Measurements from ENCODE around the gene ADAR.

The ADAR gene

DNA sequence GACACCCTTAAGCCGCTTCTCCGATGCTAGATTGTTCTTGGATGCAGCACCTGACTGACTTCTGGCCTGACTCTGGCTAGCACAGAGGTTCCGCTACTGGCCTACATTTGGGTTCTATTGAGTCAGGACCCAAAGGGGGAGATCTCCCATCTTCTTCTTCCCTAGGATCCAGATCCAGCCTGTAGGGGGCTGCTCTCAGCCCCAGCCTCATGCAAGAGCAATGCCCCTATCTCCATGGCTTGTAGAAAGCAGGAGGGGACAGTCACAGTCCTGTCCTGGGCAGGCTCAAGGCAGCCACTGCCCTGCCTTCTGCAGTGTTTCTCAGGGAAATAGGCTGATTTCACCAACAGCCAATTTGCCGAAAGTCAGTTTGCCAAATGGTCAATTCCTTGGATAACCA, 6.3 kb upstream of the ADAR start:
- H3K36me3 ChIP-seq (ENCODE audit: insufficient read depth, low read length), result no peaks in the 10 kb centered on the region
- WGBS, result 94% methylated on average over 4 of the region's 4 CpGs
- no peak overlapping the region for H3K9ac ChIP-seq (ENCODE audit: low read depth, low read length)
- no peaks in the 10 kb centered on the region for H3K9me3 ChIP-seq (ENCODE audit: insufficient read depth, low read depth, low read length)
- H3K4me3 ChIP-seq (ENCODE audit: low read length), result no peak overlapping the region
- no peaks in the 10 kb centered on the region for H3K27me3 ChIP-seq (ENCODE audit: insufficient read depth, low read length)
- peaks cover 48% of the 10 kb centered on the region for H3K4me1 ChIP-seq (ENCODE audit: insufficient read depth, low read length)
- no peak overlapping the region for H3K27ac ChIP-seq (ENCODE audit: low read depth, low read length)

DNA sequence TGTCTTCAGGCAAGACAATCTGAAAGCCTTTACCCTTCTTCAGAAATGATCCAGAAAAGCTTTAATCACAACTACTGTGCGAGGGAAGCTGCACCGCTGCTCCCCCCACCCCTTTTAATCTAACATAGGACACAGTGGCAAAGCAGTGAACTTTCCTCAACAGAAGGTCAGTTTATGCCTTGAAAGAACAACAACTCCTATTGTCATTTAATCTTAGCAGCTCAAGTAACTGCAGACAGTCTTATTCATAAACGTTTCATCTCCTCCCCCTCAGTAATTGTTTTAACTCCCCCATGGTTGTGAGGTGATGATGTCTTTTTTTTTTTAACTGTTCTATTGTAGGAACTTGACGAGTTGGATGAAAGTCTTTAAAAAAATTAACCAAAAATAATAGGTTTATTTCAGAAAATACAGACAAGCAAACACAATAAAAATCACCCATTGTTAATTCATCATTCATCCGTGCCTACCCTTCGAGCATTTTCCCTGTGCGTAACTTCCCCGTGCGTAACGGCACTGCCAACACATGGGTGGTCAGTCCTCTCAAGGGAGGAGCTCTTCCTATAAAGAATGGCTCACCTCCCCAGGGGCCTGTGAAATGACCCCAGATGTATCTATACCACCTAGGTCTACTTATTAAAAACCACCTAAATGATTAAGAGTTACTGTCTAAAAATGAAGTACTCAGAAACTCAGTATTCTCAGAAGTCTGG, 3.3 kb upstream of the ADAR start:
- WGBS, result 17% methylated on average over 9 of the region's 10 CpGs
- Histone ChIP-seq H3K4me3 (ENCODE audit: low read length) (peak overlapping the region; percentile 29), H3K36me3 (ENCODE audit: insufficient read depth, low read length) (no peaks in the 10 kb centered on the region), H3K9me3 (ENCODE audit: insufficient read depth, low read depth, low read length) (no peaks in the 10 kb centered on the region), H3K27me3 (ENCODE audit: insufficient read depth, low read length) (no peaks in the 10 kb centered on the region), H3K4me1 (ENCODE audit: insufficient read depth, low read length) (peaks cover 47% of the 10 kb centered on the region), H3K27ac (ENCODE audit: low read depth, low read length) (peak overlapping the region; percentile 86; the same call in 1 of the 2 replicates), H3K9ac (ENCODE audit: low read depth, low read length) (0 out of 2 replicates have a peak overlapping the region, but pooled peaks have one; percentile 30)

DNA sequence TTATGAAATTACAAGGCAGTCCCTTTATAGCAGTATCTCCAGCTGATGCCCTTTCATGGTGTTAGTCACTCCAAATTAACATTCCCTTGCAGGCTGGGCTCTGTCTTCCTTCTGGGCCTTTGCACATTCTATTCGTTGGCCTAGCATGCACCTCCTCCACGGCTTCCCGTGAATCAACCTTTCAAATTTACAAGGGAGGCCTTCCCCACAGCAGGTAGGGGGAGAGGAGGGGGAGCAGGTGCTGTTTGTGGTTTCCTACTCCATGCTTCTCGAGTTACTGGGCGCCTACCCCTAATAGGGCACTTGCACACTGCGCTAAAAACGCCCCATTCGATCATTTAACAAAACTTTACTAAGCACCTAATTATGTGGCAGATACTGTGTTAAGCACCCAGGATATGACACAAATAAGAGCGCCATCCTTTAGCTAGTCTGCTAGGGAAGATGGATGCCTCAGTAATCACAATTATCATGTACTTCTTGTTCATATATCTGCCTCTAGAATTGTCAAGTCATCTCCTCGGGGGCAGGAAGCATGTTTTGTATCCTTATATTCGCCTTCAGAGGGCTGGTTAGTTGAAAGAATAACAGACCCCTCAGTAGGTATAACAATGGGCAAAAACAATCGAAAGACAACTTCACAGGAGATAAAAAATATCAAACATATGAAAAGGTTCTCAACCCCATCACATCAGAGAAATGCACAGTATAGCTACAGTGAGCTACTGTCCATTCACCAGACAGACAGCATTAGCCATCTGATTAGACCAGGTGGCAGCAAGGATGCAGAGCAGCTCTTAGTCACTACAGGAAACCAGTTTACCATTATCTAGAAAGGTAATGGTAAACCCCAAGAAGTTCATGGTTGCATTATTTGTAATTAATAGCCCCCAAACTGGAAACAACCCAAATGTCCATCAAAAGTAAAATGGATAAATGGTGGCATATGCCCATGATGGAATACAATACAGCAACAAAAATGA, 1.7 kb upstream of the ADAR start:
- peaks cover 36% of the 10 kb centered on the region for H3K4me1 ChIP-seq (ENCODE audit: insufficient read depth, low read length)
- H3K9me3 ChIP-seq (ENCODE audit: insufficient read depth, low read depth, low read length), result no peaks in the 10 kb centered on the region
- H3K27me3 ChIP-seq (ENCODE audit: insufficient read depth, low read length), result no peaks in the 10 kb centered on the region
- peak overlapping the region; percentile 78 for H3K4me3 ChIP-seq (ENCODE audit: low read length)
- H3K27ac ChIP-seq (ENCODE audit: low read depth, low read length), result peak overlapping the region; percentile 98
- H3K36me3 ChIP-seq (ENCODE audit: insufficient read depth, low read length), result peaks cover 11% of the 10 kb centered on the region
- WGBS, result 25% methylated on average over 11 of the region's 12 CpGs
- H3K9ac ChIP-seq (ENCODE audit: low read depth, low read length), result peak overlapping the region; percentile 59; the same call in 1 of the 2 replicates

DNA sequence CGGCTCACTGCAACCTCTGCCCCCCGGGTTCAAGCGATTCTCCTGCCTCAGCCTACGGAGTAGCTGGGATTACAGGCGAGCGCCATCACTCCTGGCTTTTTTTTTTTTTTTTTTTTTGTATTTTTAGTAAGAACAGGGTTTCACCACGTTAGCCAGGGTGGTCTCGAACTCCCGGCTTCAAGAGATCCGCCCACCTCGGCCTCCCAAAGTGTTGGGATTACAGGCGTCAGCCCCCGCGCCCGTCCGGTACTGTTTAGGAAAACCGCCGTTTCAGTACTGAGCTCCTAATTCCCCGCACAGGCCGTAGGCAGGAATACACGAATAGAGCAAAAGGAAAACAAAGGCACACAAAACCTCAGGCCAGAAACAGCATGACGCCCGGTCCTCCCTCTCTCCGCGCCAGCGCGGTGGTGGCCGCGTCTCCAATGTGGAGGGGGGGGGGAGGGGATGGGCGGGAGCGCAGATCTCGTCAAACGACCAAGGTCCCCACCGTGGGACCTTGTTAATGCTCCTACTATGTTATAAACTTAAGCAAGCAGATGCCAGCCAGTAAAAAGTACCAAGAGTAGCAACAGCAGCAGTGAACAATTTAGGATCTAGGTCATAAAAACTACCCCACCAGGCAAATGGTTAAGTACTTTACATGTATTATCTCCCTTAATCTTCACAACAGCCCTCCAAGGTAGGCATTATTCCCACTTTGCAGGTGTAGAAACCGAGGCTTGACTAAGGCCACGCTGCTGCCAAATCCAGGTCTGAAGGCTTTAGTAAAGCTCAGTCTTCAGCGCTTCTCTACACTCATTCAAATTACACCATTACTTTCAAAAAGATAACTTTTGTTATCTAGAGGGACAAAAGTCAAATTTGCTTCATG, 648 bp upstream of the ADAR start:
- under 1% methylated on average over 25 of the region's 37 CpGs for WGBS
- H3K36me3 ChIP-seq (ENCODE audit: insufficient read depth, low read length), result peaks cover 12% of the 10 kb centered on the region
- H3K4me1 ChIP-seq (ENCODE audit: insufficient read depth, low read length), result peaks cover 38% of the 10 kb centered on the region
- H3K27me3 ChIP-seq (ENCODE audit: insufficient read depth, low read length), result no peaks in the 10 kb centered on the region
- H3K9me3 ChIP-seq (ENCODE audit: insufficient read depth, low read depth, low read length), result no peaks in the 10 kb centered on the region
- peak overlapping the region; percentile 96 for H3K9ac ChIP-seq (ENCODE audit: low read depth, low read length)
- H3K27ac ChIP-seq (ENCODE audit: low read depth, low read length), result peak overlapping the region; percentile 98
- peak overlapping the region; percentile 78 for H3K4me3 ChIP-seq (ENCODE audit: low read length)

DNA sequence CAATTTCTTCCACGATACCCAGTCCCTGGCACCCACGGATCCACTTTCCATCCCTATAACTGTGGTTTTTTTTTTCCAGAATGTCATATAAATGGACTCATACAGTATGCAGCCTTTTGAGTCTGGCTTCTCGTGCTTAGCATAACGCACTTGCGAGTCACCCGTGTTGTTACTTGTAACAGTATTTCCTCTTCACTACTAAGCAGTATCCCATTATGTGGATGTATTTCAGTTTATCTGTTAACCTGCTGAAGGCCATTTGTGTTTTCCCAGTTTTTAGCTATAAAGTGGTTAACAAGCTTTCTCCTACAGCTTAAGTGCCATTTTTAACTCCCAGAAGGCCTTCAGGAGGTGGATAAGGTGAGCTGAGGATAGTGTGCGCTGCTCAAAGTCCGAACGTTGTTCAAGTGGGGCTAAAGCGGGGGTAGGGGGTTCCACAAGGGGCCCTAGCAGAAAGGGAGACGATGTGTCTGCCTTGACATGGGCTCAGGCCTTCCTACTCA, 829 bp downstream of the ADAR start:
- H3K4me1 ChIP-seq (ENCODE audit: insufficient read depth, low read length), result peaks cover 39% of the 10 kb centered on the region
- H3K27ac ChIP-seq (ENCODE audit: low read depth, low read length), result peak overlapping the region; percentile 98
- H3K4me3 ChIP-seq (ENCODE audit: low read length), result peak overlapping the region; percentile 78
- peak overlapping the region; percentile 96 for H3K9ac ChIP-seq (ENCODE audit: low read depth, low read length)
- 13% methylated on average over 11 of the region's 11 CpGs for WGBS
- peaks cover 19% of the 10 kb centered on the region for H3K36me3 ChIP-seq (ENCODE audit: insufficient read depth, low read length)
- H3K27me3 ChIP-seq (ENCODE audit: insufficient read depth, low read length), result no peaks in the 10 kb centered on the region
- no peaks in the 10 kb centered on the region for H3K9me3 ChIP-seq (ENCODE audit: insufficient read depth, low read depth, low read length)

DNA sequence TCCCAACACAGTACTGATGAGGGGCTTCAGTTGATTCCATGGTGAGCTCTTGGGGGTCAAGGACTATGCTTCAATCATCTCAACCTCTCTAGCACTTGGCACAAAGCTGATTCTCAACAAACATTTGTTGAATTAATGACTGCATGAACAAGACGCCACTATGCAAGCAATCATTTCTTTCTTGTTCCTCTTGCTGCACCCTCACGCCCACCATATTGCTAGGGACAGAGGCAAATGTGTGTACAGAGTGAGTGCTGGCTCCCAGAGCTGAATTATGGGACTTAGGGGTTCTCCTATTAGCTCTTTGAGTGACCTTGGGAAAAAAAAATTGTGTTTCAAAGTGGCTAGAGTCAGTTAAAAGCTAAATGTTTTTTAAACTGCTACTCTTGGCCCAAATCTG, 2.5 kb downstream of the ADAR start:
- H3K9ac ChIP-seq (ENCODE audit: low read depth, low read length), result no peak overlapping the region
- no peak overlapping the region for H3K27ac ChIP-seq (ENCODE audit: low read depth, low read length)
- H3K36me3 ChIP-seq (ENCODE audit: insufficient read depth, low read length), result peaks cover 35% of the 10 kb centered on the region
- H3K27me3 ChIP-seq (ENCODE audit: insufficient read depth, low read length), result no peaks in the 10 kb centered on the region
- no peaks in the 10 kb centered on the region for H3K9me3 ChIP-seq (ENCODE audit: insufficient read depth, low read depth, low read length)
- H3K4me3 ChIP-seq (ENCODE audit: low read length), result no peak overlapping the region
- peaks cover 24% of the 10 kb centered on the region for H3K4me1 ChIP-seq (ENCODE audit: insufficient read depth, low read length)
- WGBS, result 93% methylated on average over 2 of the region's 2 CpGs

- Histone ChIP-seq H3K36me3 (ENCODE audit: insufficient read depth, low read length) (peaks cover 54% of the 10 kb centered on the region), H3K9ac (ENCODE audit: low read depth, low read length) (no peak overlapping the region), H3K4me1 (ENCODE audit: insufficient read depth, low read length) (peaks cover 9% of the 10 kb centered on the region), H3K27me3 (ENCODE audit: insufficient read depth, low read length) (no peaks in the 10 kb centered on the region), H3K9me3 (ENCODE audit: insufficient read depth, low read depth, low read length) (no peaks in the 10 kb centered on the region), H3K27ac (ENCODE audit: low read depth, low read length) (no peak overlapping the region), H3K4me3 (ENCODE audit: low read length) (no peak overlapping the region)
- WGBS, result 91% methylated on average over 2 of the region's 2 CpGs
Observed at GRCh38 chr1:154603317-154603716, 4.7 kb downstream of the ADAR start.

DNA sequence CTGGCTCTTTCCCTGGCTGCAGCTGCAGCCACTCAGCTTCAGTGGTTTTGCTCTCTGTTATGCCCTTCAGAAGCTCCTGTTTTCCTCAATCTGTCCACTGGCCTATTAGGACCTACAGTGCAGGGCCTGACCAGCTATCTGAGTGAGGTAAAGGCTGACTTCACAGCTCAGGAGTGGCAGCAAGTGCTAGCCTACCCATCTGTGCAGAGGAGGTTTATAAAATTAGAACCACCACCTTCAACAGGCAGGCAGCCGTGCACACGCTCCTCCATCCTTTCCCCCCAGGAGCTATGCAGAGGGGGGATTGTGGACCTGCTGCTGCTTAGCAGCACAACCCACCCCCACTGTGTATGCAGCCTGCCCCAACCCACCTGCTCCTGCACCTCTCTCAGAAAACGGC, 8.3 kb downstream of the ADAR start:
- 80% methylated on average over 2 of the region's 3 CpGs for WGBS
- H3K9ac ChIP-seq (ENCODE audit: low read depth, low read length), result no peak overlapping the region
- H3K27ac ChIP-seq (ENCODE audit: low read depth, low read length), result no peak overlapping the region
- H3K27me3 ChIP-seq (ENCODE audit: insufficient read depth, low read length), result no peaks in the 10 kb centered on the region
- no peaks in the 10 kb centered on the region for H3K9me3 ChIP-seq (ENCODE audit: insufficient read depth, low read depth, low read length)
- no peak overlapping the region for H3K4me3 ChIP-seq (ENCODE audit: low read length)
- H3K4me1 ChIP-seq (ENCODE audit: insufficient read depth, low read length), result peaks cover 6% of the 10 kb centered on the region; the same call in 1 of the 2 replicates
- H3K36me3 ChIP-seq (ENCODE audit: insufficient read depth, low read length), result peaks cover 80% of the 10 kb centered on the region

DNA sequence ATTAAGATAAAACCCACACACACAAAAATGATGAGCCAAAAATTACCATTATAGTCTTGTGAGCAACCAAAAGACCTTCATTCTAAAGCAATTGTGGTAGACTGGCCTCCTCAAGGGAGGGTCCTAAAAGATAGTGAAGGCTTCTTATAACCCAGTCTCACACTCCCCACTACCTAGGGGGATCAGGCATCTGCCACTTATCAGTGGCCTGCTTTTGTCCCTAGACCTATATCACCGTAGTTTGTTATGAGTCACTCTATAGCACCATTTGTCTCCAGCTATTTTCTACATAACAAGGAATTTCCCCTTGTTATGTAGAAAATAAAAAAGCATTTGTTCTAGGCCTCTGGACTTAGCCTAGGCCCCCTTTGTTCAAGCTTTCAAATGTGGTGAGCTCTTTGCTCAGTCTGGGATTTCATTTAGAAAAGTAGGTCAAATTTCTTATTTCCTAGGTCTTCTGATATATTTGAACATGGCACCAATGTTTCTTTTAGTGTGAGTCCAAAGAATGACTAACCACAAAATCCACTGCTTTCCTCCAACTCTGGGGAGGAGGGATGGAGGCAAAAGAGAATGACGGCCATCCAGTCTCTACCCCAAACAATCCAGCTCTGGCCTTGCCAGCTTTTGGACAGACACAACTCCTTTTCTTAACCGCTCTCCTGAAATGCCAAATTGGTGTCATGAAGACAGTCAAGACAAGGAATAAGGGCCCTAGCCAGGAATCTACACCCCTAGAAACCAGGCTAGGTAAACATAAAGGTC, 8.9 kb downstream of the ADAR start:
- Histone ChIP-seq H3K36me3 (ENCODE audit: insufficient read depth, low read length) (peaks cover 84% of the 10 kb centered on the region), H3K9ac (ENCODE audit: low read depth, low read length) (no peak overlapping the region), H3K27ac (ENCODE audit: low read depth, low read length) (no peak overlapping the region), H3K9me3 (ENCODE audit: insufficient read depth, low read depth, low read length) (no peaks in the 10 kb centered on the region), H3K4me3 (ENCODE audit: low read length) (no peak overlapping the region), H3K27me3 (ENCODE audit: insufficient read depth, low read length) (no peaks in the 10 kb centered on the region), H3K4me1 (ENCODE audit: insufficient read depth, low read length) (peaks cover 5% of the 10 kb centered on the region; the same call in 1 of the 2 replicates)
- 87% methylated on average over 3 of the region's 3 CpGs for WGBS

DNA sequence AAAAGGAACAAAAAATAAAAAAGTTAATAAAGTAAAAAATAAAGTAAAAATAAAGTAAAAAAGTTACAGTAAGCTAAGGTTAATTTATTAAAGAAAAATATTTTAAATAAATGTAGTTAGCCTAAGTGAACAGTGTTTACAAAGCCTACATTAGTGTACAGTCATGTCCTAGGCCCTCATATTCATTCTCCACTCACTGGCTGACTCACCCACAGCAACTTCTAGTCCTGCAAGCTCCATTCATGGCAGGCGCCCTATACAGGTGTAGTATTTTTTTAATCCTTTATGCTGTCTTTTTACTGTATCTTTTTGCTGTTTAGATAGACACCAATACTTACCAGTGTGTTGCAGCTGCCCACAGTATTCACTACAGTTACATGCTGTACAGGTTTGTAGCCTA, 12.4 kb downstream of the ADAR start:
- WGBS, result 100% methylated on average over 1 of the region's 1 CpG
- Histone ChIP-seq H3K36me3 (ENCODE audit: insufficient read depth, low read length) (peaks cover 96% of the 10 kb centered on the region), H3K4me3 (ENCODE audit: low read length) (no peak overlapping the region)

More for the DNA sequence above, 12.4 kb downstream of the ADAR start:
- no peaks in the 10 kb centered on the region for H3K27me3 ChIP-seq (ENCODE audit: insufficient read depth, low read length)
- H3K9ac ChIP-seq (ENCODE audit: low read depth, low read length), result no peak overlapping the region
- no peaks in the 10 kb centered on the region for H3K4me1 ChIP-seq (ENCODE audit: insufficient read depth, low read length)
- H3K9me3 ChIP-seq (ENCODE audit: insufficient read depth, low read depth, low read length), result no peaks in the 10 kb centered on the region
- no peak overlapping the region for H3K27ac ChIP-seq (ENCODE audit: low read depth, low read length)

Measured in HUES64 (cell line).